Fibroblast of villous mesenchyme (primary cell): Measurements from ENCODE around the gene TFIP11. TPM values are rescaled to one million over a fixed set of nuclear protein-coding genes. Genes with fewer than 3 reads are reported as not detected.

Source experiments
- DNase-seq: peaks from one replicate; pipeline ENCODE4 v3.0.0-alpha.2; 2010; ENCODE audit warnings: low read depth
- H3K4me3 ChIP-seq: 2 replicates; pipeline ENCODE4 v1.5.1; 2011; ENCODE audit warnings: low read depth, mild to moderate bottlenecking, low read length
- CTCF ChIP-seq: IDR thresholded peaks from 2 replicates; pipeline ENCODE4 v1.5.1; 2012; ENCODE audit warnings: low read depth, mild to moderate bottlenecking, low read length; ENCODE audit not compliant: insufficient read depth
- total RNA-seq: library from RNA; depleted of rRNA; stranded (reverse); fragments of >200 nt; gene quantifications from 2 replicates; pipeline ENCODE4 v1.2.3, GENCODE V29; 2012

Gene TFIP11
- total RNA-seq, 1 donor, result 34.5 TPM

GRCh38 chr22:26476705-26477340, 35.5 kb downstream of the TFIP11 start:
- DNase-seq, result peak; percentile 23
- TF ChIP-seq CTCF, result no peak
- no peak overlapping the region for H3K4me3 ChIP-seq

- DNase-seq, result no peak
Measured at GRCh38 chr22:26474682-26475081, 37.6 kb downstream of the TFIP11 start.

GRCh38 chr22:26471522-26471921, 40.8 kb downstream of the TFIP11 start:
- no peak for TF ChIP-seq CTCF

More at GRCh38 chr22:26474682-26475081, 37.6 kb downstream of the TFIP11 start:
- no peak for TF ChIP-seq CTCF
- no peak overlapping the region for H3K4me3 ChIP-seq

GRCh38 chr22:26470807-26471206, 41.5 kb downstream of the TFIP11 start:
- no peak for DNase-seq
- TF ChIP-seq CTCF, result no peak
- H3K4me3 ChIP-seq, result no peak overlapping the region

More at GRCh38 chr22:26471522-26471921, 40.8 kb downstream of the TFIP11 start:
- DNase-seq, result peak; percentile 42
- no peak overlapping the region for H3K4me3 ChIP-seq

GRCh38 chr22:26466196-26466595, 46.1 kb downstream of the TFIP11 start:
- no peak for TF ChIP-seq CTCF
- no peak overlapping the region for H3K4me3 ChIP-seq
- no peak for DNase-seq

- no peak overlapping the region for H3K4me3 ChIP-seq
- TF ChIP-seq CTCF, result no peak
- DNase-seq, result peak; percentile 29
Measured at GRCh38 chr22:26464312-26464711, 48.0 kb downstream of the TFIP11 start.

GRCh38 chr22:26463688-26464087, 48.6 kb downstream of the TFIP11 start:
- no peak overlapping the region for H3K4me3 ChIP-seq
- TF ChIP-seq CTCF, result no peak
- DNase-seq, result no peak
